Hematopoietic multipotent progenitor cell treated with erythropoietin and hydrocortisone succinate and interleukin-3 and kit ligand, for 8 days (in vitro differentiated cells): ENCODE data around the gene NEURL1.
"Not testable (repeated sequence)": the region's sequence is repeated elsewhere in the genome, so short reads cannot be mapped to it uniquely, and the experiment has no call there.

Experiments
- DNase-seq: peaks from one replicate; pipeline ENCODE4 v3.0.0-alpha.2; 2015

Gene NEURL1

GRCh38 chr10:103522006-103522405, 28.5 kb downstream of the NEURL1 start:
- DNase-seq = not testable (repeated sequence)

- DNase-seq = no peak
Measured at GRCh38 chr10:103523683-103524082, 30.2 kb downstream of the NEURL1 start.

- no peak for DNase-seq
Measured at GRCh38 chr10:103525901-103526300, 32.4 kb downstream of the NEURL1 start.

- DNase-seq = not testable (repeated sequence)
Measured at GRCh38 chr10:103527476-103527875, 34.0 kb downstream of the NEURL1 start.

- no peak for DNase-seq
Measured at GRCh38 chr10:103528549-103528948, 35.0 kb downstream of the NEURL1 start.

- no peak for DNase-seq
Measured at GRCh38 chr10:103529539-103529938, 36.0 kb downstream of the NEURL1 start.

GRCh38 chr10:103533827-103534226, 40.3 kb downstream of the NEURL1 start:
- DNase-seq = no peak

- DNase-seq = no peak
Measured at GRCh38 chr10:103534621-103535498, 41.4 kb downstream of the NEURL1 start.

GRCh38 chr10:103535595-103535994, 42.1 kb downstream of the NEURL1 start:
- DNase-seq = no peak

GRCh38 chr10:103539751-103540150, 46.2 kb downstream of the NEURL1 start:
- DNase-seq = no peak

GRCh38 chr10:103540722-103541121, 47.2 kb downstream of the NEURL1 start:
- DNase-seq = no peak

- DNase-seq = no peak
Measured at GRCh38 chr10:103541616-103542015, 48.1 kb downstream of the NEURL1 start.

- peak; percentile 43 for DNase-seq
Measured at GRCh38 chr10:103542764-103543616, 49.5 kb downstream of the NEURL1 start.

- no peak for DNase-seq
Measured at GRCh38 chr10:103543617-103544525, 50.4 kb downstream of the NEURL1 start.

GRCh38 chr10:103544657-103545310, 51.3 kb downstream of the NEURL1 start:
- no peak for DNase-seq

GRCh38 chr10:103545366-103545765, 51.9 kb downstream of the NEURL1 start:
- no peak for DNase-seq

GRCh38 chr10:103545771-103546281, 52.3 kb downstream of the NEURL1 start:
- no peak for DNase-seq

GRCh38 chr10:103546401-103546800, 52.9 kb downstream of the NEURL1 start:
- DNase-seq = no peak

- DNase-seq = no peak
Measured at GRCh38 chr10:103547391-103547946, 54.0 kb downstream of the NEURL1 start.

GRCh38 chr10:103548006-103548405, 54.5 kb downstream of the NEURL1 start:
- no peak for DNase-seq

- no peak for DNase-seq
Measured at GRCh38 chr10:103548581-103549348, 55.3 kb downstream of the NEURL1 start.
